GM23248 (cell line): ENCODE data around the gene RIC1.

ENCODE experiments used
- EZH2 ChIP-seq: fragments of 200-600 bp; sonication (generic); IDR thresholded peaks from 2 replicates; pipeline ENCODE4 v1.6.1; 2018; ENCODE audit warnings: antibody characterized with exemption, mild to moderate bottlenecking; ENCODE audit not compliant: insufficient read depth, poor library complexity, severe bottlenecking
- EZH2phosphoT487 ChIP-seq: fragments of 200-600 bp; sonication (generic); IDR thresholded peaks from 2 replicates; pipeline ENCODE4 v1.6.1; 2018; ENCODE audit warnings: antibody characterized with exemption, moderate library complexity, mild to moderate bottlenecking, low read depth; ENCODE audit not compliant: insufficient read depth

DNA sequence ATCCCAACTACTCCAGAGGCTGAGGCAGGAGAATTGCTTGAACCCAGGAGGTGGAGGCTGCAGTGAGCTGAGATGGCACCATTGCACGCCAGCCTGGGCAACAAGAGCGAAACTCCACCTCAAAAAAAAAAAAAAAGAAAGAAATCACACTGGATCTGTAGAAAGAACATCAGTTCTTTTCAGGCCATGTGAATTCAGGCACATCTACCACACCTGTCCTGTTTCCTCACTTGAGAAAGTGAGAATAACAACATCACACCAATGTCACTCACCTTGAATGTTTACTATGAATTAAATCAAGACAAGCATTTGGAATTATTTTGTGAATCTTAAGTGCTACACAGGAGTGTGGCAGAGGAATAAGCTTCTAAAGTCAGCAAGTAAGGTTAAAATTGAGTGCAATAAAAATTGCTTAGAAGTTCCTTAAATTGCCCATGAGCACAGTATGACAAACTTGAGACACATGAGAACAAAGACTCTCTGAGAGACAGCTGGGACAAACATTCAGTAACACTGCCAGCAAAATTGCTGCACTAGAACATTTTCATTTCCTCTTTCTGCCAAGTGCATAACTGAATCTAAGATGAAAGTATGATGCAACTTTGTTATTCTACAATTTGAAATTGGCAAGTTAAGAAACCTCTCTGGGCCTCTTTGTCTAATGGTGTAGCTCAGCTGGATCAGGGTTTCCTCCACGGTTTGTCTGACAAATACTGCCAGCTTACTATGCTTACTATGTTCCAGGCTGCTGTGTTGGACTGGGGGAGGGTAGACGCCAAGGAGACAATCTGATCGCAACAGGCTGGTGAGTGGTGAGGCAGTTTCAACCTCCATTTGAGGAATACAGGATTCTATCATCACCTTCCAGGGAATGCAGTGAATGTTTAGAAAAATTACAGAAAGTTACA is 1.9 kb upstream of the RIC1 start:
- no peak for TF ChIP-seq EZH2
- TF ChIP-seq EZH2phosphoT487, result no peak
